Fibroblast of skin of back (primary cell): ENCODE measurements around the gene P2RX6.
A peak's percentile ranks its signal among the peaks of the same experiment; 100 is the strongest.
"Not testable (repeated sequence)": the region's sequence is repeated elsewhere in the genome, so short reads cannot be mapped to it uniquely, and the experiment has no call there.

Source experiments
- DNase-seq: peaks from one replicate; pipeline ENCODE4 v3.0.0-alpha.2; 2013

The P2RX6 gene

DNA sequence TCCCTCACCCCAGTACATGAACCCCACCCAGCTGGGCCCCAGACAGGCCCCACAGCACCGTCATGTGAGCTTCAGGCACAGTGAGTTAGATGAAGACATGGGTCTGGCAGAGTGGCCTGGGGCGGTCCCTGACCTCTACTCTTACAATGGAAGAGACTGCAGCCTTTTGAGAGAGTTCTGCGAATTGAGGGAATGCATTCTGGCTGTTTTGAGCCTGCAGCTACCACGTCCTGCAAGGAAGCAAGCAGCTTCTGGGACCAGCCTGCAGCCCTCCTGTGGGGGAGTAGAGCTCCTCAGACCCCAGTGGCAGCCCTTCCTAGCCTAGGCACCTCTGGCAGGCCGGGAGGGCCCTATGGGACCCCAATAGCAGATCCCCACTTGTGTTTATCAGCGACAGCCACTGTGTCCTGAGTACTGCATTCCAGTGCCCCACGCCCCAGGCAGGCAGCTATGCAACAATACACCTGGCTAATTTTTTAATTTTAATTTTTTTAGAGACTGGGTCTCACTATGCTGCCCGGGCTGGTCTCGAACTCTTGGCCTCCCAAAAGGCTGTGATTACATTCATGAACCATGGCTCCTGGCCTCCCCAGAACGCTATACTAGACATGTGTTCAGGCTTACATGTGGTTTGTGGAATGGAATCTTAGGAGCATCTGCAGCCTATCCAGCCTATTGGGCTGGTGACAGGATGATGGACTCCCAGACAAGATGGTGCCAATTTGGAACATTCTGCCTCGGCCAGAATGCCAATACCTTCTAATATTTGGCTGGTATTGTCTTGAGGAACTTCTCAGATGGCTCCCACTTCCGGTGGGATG lies 18.1 kb downstream of the P2RX6 start:
- no peak for DNase-seq

DNA sequence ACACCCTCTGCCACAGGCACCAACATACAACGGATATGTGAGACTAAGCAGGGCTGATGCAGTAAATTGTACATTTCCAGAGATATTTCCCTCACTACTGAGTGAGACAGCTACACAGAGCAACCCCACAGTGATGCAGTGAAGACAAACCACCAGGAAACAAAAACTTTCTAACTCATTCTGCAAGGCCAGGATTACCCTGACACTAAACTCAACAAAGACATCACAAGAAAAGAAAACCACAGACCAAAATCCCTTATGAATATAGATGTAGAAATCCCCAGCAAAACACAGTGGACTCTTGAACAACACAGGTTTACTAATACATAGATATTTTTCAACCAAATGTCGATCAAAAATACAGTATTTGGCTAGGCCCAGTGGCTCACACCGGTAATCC lies 18.9 kb downstream of the P2RX6 start:
- no peak for DNase-seq

DNA sequence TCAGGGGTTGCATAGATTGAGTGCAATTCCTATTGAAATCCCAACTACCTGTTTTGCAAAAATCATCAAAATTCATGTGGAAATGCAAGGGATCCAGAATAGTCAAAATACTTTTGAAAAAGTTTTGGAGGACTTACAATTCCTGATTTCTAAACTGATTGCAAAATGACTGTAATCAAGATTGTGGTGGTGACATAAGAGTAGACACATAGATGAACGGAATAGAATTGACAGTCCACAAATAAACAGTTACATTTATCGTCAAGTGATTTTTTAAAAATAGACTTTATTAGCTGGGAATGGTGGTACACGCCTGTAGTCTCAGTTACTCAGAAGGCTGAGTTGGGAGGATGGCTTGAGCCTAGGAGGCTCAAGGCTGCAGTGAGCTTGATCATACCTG lies 20.0 kb downstream of the P2RX6 start:
- no peak for DNase-seq

DNA sequence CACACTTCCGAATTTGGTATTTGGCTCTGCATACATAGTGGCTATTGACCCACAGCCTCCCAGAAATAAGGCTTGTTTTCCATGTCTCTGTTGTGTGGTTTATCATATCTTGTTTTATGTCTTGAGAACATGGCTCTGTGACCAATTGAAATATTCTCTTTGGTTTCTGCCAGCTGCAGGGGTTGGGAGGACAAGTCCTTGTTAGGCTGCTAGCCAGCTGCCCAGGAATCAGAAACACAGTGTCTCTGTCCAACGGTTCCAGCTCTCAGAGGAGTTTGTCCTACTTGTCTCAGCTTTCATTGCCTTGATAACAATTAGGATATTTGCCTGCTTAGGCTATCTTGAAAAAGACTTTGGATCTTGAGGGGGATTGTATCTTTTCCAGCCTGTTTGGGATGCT lies 23.4 kb downstream of the P2RX6 start:
- DNase-seq = no peak

DNA sequence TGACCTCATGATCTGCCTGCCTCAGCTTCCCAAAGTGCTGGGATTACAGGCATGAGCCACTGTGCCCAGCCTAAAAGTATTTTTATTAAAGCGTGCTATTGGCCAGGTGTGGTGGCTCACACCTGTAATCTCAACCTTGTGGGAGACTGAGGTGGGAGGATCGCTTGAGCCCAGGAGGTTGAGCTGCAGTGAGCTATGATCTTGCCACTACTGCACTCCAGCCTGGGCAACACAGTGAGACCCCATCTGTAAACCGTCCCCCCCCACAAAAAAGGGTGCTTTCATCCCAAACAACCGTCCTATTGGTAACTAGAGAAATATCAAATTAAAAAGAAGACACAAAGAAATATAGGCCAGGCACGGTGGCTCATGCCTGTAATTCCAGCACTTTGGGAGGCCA lies 24.2 kb downstream of the P2RX6 start:
- DNase-seq = not testable (repeated sequence)

DNA sequence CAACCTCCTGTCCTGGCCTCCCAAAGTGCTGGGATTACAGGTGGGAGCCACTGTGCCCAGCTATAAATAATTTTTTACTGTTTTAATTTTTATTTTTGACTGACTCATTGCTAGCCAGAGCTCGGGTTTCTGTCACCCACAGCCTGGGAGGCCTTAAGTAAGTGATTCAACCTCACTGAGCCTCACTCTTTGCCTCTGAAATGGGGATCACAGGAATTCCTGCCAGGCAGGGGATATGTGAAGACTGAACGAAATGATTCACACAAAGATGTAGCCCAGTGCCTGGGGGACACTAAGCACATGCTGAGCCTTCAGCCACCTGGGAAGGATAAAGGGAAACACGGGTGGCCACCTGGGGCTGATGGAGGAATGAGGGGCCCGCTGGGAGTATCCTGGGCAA lies 27.0 kb downstream of the P2RX6 start:
- peak; percentile 86 for DNase-seq

DNA sequence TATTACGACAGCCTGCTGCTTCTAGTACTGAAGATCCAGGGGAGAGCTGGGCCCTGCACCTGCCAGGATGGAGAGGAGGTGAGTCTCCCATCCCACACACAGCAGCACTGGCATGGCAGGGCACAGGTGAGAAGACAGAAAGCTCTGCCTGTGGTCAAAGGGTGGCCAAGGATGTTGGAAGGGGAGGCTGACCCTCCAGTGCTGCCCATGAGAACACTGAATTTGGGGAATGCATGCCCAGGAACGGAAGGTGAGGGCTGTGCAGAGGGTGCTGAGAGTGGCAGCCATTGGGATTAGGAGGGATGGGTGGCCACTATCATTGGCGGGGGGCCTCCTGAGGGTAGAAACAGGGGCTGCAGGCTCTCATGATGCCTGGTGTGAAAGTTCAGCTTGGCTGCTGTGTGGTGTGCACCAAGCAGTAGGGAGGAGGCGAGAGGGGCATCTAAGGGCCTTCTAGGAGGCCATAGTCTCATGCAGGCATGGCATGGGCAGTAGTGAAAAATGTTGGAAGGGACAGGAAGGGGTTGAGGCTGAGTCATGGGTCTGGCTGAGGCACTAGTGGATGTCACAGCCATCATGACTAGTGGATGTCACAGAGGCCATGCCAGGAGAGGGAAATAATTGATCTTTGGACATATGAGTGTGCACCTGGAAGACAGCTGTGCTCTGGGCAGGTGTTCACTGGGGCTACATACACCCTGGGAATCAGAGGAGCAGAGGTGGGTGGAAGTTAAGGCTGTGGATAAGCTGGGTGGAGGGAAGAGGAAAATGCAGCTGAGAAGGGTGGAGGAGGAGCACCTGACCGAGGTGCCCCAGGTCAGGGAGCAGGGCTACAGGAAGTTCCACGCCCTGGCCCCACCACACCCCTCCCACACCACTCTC lies 28.3 kb downstream of the P2RX6 start:
- DNase-seq = peak; percentile 56

DNA sequence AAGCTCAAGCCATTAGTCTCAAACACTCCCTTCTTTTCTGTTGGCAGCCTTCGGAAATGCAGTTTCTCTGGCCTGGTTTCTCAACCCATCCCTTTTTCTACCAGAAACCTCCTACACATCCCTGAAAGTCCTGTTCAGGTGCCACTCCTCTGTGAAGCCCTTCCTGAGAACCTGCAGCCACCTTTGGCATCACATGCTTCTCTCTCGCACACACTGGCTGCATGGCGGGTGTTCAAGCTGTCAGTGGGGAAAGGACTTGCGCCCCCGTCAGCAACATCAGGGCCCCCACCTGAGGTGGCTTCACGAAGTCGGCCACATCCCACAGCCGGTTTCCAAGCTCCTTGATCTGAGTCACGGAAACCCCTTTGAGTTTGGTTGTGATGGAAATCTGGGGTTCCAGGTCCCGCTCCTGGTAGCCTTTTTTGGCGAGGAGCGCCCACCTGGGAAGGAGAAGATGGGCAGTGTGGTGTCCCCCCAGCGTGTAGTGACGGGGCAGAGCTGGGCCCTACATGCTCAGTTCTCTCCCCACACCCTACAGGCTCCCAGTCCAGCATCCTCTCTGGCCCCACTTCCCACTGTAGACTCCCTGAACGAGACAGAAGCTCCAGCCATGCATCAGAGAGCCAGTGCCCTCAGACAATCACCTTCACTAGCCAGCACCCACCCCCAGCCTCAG lies 29.0 kb downstream of the P2RX6 start:
- DNase-seq = no peak

DNA sequence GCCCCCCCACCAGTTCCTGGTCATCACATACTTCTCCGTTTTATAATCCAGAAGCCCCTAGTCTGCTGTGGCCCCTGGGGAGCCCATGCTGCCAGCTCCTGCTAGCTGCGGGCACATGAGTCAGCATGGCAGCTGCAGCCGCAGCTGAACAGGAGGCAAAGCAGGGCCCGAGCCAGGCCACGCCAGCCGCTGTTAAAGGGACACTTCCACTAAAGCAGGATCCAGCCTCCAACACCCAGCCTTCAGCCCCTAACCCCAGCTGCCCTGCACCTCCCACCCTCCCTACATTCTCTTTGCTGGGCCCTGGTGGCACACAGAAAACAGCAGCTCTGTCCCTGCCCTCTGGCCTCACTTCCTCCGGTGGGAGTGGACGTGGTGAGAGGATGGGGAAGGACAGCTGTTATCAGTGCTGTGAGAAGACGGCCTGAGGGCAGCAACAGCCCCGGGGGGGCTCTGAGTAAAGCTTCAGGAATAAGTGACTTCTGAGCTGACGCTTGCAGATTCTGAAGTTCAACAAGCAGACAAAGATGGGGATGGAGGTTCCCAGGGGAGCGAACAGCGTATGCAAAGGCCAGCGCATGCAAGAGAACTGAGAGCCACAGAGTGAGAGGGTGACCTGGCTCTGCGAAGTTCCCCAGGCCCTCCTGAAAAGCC lies 30.1 kb downstream of the P2RX6 start:
- peak; percentile 94 for DNase-seq

DNA sequence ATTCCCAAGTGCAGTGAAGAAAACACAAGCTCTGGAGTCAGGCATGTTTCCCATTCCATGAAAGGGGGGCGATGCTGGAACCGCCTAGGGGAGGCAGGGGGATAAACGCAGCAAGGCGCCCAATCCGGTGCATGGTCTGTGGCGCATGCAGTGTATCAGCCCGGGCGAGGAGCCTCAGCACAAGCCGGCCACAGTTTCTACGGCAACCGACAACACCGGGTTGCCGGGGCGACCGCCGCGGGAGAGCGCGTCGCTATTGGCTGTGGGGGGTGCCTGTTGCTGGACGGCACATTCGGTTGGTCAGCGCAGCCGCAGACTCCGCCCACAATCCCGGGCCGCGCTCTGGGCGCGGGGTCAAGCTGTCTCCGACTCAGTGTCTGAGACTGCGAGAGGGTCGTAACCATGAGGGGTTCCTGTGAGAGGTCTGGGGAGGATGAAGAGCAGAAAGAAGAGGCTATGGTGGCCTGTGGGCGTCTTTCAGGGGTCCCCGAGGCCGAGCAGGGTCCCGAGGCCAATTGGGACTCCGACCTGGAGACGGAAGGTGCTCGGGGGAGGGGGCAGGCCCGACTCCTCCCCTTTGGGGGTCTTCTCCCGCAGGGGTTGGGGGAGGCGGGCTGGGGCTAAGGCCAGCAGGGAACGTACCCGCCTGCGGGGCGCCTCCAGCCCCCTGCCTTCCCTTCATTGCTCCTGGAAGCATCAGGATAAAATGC lies 30.8 kb downstream of the P2RX6 start, which contains the start of gene LRRC74B:
Gene LRRC74B (plus strand): TSS at position 362 of the 710 bp plus-strand sequence. CDS start 41 bp downstream, at position 403.
- DNase-seq = peak; percentile 92

DNA sequence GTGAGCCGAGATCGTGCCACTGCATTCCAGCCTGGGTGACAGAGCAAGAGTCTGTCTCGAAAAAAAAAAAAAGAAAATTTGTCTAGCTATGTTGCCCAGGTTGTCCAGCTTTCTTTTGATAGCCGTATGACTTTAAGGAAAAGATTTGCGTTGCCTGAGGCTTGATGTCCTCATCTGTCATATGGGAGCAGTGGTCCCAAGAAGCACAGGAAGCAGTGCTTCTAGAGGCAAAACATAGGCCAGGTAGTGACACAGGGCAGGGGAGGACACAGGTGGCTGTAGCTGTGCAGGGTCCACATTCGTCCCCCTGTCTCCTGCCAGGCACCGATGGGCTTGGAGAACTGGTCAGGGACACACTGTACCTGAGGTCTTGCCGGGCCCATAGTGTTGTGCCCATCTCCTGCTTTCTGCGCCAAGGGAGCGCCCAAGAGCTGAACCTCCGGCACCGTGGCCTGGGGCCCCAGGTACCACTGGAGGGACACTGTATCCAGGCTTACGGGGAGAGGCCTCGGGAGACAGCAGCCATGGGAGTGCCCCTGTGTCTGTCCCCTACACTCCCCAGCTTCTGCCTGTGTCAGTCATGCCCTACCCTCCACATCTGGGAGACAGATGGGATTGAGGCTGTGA lies 32.2 kb downstream of the P2RX6 start:
- DNase-seq = no peak

DNA sequence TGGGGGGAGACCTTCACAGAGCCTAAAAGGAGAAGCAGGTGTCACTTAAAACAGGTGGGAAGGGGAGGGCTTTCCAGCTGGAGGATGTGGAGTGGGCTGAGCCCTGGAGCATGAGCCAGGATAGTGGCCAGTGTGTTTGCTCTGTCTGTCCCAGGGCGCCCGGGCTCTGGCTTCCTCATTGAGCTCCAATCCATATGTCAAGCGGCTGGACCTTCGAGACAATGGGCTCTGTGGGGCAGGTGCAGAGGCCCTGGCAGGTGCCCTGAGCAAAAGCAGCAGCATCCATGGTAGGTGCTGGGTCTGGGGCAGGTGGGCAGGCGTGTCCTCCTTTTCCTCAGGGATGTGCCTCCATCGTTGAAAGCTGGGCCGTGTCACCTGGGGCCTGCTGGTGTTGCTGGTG lies 32.8 kb downstream of the P2RX6 start:
- DNase-seq = no peak

DNA sequence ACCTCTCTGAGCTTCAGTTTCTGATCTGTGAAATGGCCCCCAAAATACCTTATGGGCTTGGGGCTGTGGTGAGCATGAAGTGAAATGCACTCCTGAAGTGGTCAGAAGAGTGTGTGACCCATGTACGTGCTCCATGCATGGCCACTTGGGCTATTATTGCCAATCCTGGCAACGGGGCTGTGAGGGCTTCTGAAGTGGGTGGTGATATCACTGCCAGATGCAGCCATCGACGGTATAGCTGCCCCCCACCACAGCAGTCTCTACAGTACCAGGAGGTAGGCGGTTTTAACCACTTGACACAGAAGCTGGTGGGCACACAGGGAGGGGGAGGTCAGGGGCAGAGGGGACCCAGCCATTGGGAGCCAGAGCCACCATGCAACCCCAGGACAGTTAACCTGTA lies 33.5 kb downstream of the P2RX6 start:
- DNase-seq = not testable (repeated sequence)

DNA sequence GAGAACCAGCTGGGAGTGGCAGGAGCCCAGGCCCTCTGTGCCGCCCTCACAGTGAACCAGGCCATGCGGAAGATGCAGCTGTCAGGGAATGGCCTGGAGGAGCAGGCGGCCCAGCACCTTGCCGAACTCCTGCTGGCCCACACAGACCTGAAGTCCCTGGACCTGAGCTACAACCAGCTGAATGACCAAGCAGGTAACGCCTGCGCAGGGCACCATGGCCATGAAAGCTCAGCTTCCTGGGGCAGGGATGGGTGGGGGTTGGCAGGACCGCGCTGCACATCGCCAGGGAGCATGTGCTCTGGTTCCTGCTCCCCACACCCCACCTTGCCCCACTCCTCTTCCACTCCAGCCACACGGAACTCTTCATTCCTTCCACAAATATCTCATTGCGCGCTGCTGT lies 34.0 kb downstream of the P2RX6 start:
- not testable (repeated sequence) for DNase-seq

DNA sequence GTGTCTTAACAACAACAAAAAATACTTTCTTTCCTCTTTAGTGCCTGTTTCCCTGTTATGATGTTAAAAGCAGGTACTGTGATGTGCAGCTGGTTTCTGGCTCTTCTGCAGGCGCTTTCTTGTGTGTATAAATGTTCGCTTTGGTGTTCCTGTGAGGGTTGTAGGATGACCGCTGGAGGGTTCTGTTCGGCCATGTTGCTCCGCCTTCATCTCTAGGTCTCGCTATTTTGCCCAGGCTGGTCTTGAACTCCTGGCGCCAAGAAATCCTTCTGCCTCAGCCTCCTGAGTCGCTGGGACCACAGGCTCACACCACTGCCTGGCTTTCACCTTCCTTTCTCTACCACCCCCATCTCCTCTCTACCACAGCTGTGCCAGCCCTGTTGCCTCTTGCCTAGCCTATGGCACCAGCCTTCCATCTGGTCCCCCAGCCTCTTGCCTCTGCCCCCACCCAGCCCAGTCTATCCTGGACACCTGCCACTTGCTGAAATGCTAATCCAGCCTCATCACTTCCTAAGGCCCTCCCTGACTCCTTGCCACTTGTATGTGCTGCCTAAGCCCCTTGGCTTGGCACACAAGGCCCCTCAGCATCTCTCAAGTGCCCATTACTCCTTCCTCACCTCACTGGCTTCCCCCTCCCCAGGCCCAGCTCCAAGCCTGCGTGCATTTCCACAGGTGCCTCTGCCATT lies 36.3 kb downstream of the P2RX6 start:
- DNase-seq = no peak

DNA sequence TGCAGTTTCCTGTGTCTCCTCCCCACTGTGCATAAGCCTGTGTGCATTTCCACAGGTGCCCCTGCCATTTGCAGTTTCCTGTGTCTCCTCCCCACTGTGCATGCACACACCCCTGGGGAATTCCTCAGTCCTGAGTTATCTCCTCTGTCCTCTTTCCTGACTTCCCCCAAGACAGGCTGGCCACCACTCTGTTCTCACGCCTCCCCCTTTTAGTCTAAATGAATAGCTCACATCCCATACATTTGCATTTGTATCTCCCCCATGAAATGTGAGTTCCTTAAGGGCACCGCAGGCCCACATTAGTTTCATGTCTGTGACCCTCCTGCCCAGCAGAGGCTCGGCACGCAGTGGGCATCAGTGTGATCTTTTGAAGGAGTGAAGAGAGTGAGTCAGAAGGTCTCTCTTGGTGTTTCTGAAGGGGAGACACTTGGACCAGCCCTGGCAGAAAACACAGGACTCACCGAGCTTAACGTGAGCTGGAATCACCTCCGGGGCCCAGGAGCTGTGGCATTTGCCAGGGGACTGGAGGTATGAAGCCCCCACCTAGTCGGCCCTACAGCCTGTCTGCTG lies 37.0 kb downstream of the P2RX6 start:
- DNase-seq = peak; percentile 28

DNA sequence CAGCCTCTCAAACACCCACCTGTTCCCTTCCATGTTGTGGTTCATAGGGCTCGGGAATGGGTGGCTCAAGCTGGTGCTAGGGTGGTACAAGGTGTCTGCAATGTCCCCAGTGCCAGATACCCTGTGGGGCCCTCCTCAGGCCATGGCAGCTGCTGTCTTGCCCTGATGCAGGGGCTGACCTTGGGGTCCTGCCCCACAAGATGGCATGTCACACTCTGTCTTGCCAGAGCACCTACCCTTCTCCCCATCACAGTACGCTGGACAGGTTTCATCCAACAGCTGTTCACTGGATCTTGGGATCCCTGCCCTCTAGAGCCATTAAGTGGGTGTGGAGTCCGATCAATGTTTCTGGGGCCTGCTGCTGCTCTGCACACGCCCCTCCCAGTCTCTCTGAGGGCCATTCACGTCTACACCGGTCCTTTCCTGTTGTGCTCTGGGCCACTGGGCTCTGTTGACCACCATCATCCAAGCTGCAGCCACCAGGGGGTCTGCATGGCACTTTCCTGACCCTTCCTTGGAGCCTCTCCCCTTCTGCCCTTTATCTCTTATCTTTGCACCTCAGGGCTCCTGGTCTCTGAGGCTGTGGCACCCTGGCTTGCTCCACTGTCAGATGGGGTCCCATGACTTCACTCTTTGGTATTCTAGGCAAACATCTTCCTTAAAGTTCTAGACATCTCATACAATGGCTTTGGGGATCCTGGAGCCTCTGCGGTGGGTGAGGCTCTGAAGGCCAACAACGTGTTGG lies 37.9 kb downstream of the P2RX6 start:
- DNase-seq = no peak

DNA sequence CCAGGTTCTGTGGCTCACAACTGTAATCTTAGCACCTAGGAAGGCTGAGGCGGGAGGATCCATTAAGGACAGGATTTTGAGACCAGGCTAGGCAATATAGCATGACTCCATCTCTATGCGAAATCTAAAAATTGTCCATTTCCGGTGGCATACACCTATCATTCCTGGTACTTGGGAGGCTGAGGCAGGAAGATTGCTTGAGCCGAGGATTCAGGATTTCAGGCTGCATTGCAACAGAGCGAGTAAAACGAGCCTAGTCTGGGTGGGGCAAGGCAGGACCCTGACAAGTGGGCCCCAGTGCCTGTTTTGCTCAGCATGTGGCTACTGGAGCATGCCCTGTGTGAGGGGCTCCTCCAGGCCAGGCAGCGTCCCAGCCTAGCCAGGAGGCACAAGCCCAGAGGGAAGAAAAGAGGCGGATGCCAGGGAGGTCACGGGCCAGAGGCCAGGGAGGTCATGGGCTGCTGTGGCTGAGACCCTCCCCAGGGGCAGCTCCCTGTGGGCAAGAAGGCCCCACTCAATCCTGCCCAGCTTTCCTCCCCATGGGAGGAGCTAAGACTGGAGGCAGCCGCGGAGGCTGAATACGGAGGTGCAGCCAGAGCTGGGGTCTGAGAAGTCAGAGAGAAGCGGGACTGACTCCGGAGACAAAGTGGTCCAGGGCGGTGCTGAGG lies 39.2 kb downstream of the P2RX6 start:
- no peak for DNase-seq
